ENCODE results near the gene ATP1A4. TPM values are rescaled to one million over a fixed set of nuclear protein-coding genes. Genes with fewer than 3 reads are reported as not detected.

The ATP1A4 gene
- total and polyA plus RNA-seq, 2 donors from 2014 or later = 0.19 TPM; not detected in 1

DNA sequence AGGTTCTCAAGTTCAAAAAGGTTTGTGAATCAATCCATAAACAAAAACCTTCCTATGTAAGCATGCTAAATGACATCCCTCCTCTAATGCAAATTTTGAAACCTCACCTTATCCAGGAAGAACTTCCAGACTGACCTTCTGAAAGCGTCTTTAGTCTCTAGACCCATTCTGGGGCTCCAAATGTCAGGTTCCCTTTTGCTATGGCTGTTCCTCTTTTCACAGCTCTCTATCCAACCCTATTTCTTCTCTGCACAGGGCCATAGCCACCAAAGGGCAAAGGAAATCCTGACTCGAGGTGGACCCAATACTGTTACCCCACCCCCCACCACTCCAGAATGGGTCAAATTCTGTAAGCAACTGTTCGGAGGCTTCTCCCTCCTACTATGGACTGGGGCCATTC lies 3.4 kb downstream of the ATP1A4 start:
- intact Hi-C loops (cut with DNase I) = no loop called here
- H3K27ac ChIP-seq (ENCODE audit: low read depth in 2 of 2, low read length in 2 of 2) = no peak overlapping the region
- H3K9ac ChIP-seq (ENCODE audit: low read length in 3 of 3) = no peak overlapping the region
- FAIRE-seq (no peak), DNase-seq (no peak)
- H3K27me3 ChIP-seq (ENCODE audit: control insufficient read depth, insufficient read depth, low read length) = no peaks in the 10 kb centered on the region
- H3K36me3 ChIP-seq (ENCODE audit: control insufficient read depth in 2 of 3, insufficient read depth in 3 of 3, low read length in 3 of 3) = no peaks in the 10 kb centered on the region
- no peaks in the 10 kb centered on the region for H3K9me3 ChIP-seq (ENCODE audit: control insufficient read depth in 2 of 3, insufficient read depth in 1 of 3, low read length in 3 of 3)
- TF ChIP-seq, protein P1, sequence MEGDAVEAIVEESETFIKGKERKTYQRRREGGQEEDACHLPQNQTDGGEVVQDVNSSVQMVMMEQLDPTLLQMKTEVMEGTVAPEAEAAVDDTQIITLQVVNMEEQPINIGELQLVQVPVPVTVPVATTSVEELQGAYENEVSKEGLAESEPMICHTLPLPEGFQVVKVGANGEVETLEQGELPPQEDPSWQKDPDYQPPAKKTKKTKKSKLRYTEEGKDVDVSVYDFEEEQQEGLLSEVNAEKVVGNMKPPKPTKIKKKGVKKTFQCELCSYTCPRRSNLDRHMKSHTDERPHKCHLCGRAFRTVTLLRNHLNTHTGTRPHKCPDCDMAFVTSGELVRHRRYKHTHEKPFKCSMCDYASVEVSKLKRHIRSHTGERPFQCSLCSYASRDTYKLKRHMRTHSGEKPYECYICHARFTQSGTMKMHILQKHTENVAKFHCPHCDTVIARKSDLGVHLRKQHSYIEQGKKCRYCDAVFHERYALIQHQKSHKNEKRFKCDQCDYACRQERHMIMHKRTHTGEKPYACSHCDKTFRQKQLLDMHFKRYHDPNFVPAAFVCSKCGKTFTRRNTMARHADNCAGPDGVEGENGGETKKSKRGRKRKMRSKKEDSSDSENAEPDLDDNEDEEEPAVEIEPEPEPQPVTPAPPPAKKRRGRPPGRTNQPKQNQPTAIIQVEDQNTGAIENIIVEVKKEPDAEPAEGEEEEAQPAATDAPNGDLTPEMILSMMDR (IDR thresholded peaks at IDR 0.05; ENCODE audit: borderline replicate concordance, extremely low read depth, insufficient read depth) = no peak
- no peak overlapping the region for H3K4me3 ChIP-seq (ENCODE audit: low read length in 3 of 3)
- no peaks in the 10 kb centered on the region for H3K4me1 ChIP-seq (ENCODE audit: control insufficient read depth in 2 of 3, insufficient read depth in 2 of 3, low read depth in 1 of 3, low read length in 3 of 3)

DNA sequence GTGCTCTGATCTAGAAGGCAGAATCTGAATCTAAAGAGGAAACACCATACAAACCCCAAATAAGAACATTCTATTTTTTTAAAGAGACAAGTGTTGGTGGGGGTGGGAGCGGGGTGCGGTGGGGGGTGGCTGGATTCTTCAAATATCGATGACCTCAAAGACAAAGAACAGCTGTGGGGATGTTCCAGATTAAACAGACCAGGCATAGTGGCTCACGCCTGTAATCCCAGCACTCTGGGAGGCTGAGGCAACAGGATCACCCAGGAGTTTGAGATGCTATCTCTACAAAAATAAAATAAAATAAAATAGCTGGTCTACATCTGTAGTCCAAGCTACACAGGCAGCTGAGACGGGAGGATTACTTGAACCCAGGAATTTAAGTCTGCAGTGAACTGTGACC lies 5.0 kb downstream of the ATP1A4 start:
- intact Hi-C loops (cut with DNase I) = no loop called here
- Histone ChIP-seq H3K9ac (ENCODE audit: low read length in 3 of 3) (no peak overlapping the region), H3K27me3 (ENCODE audit: control insufficient read depth, insufficient read depth, low read length) (no peaks in the 10 kb centered on the region), H3K4me3 (ENCODE audit: low read length in 3 of 3) (no peak overlapping the region), H3K9me3 (ENCODE audit: control insufficient read depth in 2 of 3, insufficient read depth in 1 of 3, low read length in 3 of 3) (no peaks in the 10 kb centered on the region), H3K27ac (ENCODE audit: low read depth in 2 of 2, low read length in 2 of 2) (no peak overlapping the region), H3K36me3 (ENCODE audit: control insufficient read depth in 2 of 3, insufficient read depth in 3 of 3, low read length in 3 of 3) (no peaks in the 10 kb centered on the region), H3K4me1 (ENCODE audit: control insufficient read depth in 2 of 3, insufficient read depth in 2 of 3, low read depth in 1 of 3, low read length in 3 of 3) (no peaks in the 10 kb centered on the region)
- no peak for FAIRE-seq
- DNase-seq = no peak
- TF ChIP-seq, protein P1 (IDR thresholded peaks at IDR 0.05; ENCODE audit: borderline replicate concordance, extremely low read depth, insufficient read depth) = no peak

DNA sequence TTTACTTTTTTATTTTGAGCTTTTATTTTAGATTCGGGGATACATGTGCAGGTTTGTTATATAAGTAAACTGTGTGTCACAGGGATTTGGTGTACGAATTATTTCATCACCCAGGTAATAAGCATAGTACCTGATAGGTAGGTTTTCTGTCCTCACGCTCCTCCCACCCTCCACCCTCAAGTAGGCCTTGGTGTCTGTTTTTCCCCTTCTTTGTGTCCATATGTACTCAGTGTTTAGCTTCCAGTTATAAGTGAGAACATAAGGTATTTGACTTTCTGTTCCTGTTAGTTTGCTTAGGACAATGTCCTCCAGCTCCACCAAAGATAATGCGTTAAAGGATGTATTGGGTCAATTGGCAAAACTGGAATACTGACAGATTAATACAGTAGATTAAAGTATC lies 5.8 kb downstream of the ATP1A4 start:
- Histone ChIP-seq H3K36me3 (ENCODE audit: control insufficient read depth in 2 of 3, insufficient read depth in 3 of 3, low read length in 3 of 3) (no peaks in the 10 kb centered on the region), H3K9me3 (ENCODE audit: control insufficient read depth in 2 of 3, insufficient read depth in 1 of 3, low read length in 3 of 3) (no peaks in the 10 kb centered on the region), H3K27ac (ENCODE audit: low read depth in 2 of 2, low read length in 2 of 2) (no peak overlapping the region), H3K4me1 (ENCODE audit: control insufficient read depth in 2 of 3, insufficient read depth in 2 of 3, low read depth in 1 of 3, low read length in 3 of 3) (no peaks in the 10 kb centered on the region), H3K4me3 (ENCODE audit: low read length in 3 of 3) (no peak overlapping the region), H3K9ac (ENCODE audit: low read length in 3 of 3) (no peak overlapping the region), H3K27me3 (ENCODE audit: control insufficient read depth, insufficient read depth, low read length) (no peaks in the 10 kb centered on the region)
- no peak for FAIRE-seq
- intact Hi-C loops (cut with DNase I) = no loop called here
- TF ChIP-seq, protein P1 (IDR thresholded peaks at IDR 0.05; ENCODE audit: borderline replicate concordance, extremely low read depth, insufficient read depth) = no peak
- no peak for DNase-seq

DNA sequence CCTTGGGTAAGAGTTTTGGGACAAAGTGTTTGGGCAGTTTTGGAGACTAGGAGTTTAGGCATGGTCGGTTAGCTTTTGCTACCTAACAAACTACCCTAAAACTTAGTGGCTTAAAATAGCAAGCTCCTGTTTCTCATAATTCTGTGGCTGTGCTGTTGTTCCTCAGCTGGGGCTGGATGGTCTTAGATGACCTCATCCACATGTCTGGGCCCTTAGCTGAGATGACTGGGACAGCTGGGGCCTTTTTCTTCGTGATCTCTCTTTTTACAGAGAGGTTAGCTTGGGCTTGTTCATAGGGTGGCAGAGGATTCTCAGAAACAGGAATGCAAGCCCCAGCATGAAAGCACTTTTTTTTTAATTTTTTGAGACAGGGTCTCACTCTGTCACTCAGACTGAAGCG lies 6.6 kb downstream of the ATP1A4 start:
- H3K27ac ChIP-seq (ENCODE audit: low read depth in 2 of 2, low read length in 2 of 2) = no peak overlapping the region
- H3K27me3 ChIP-seq (ENCODE audit: control insufficient read depth, insufficient read depth, low read length) = no peaks in the 10 kb centered on the region
- no peaks in the 10 kb centered on the region for H3K36me3 ChIP-seq (ENCODE audit: control insufficient read depth in 2 of 3, insufficient read depth in 3 of 3, low read length in 3 of 3)
- H3K9me3 ChIP-seq (ENCODE audit: control insufficient read depth in 2 of 3, insufficient read depth in 1 of 3, low read length in 3 of 3) = no peaks in the 10 kb centered on the region
- TF ChIP-seq, protein P1 (IDR thresholded peaks at IDR 0.05; ENCODE audit: borderline replicate concordance, extremely low read depth, insufficient read depth) = no peak
- H3K4me1 ChIP-seq (ENCODE audit: control insufficient read depth in 2 of 3, insufficient read depth in 2 of 3, low read depth in 1 of 3, low read length in 3 of 3) = no peaks in the 10 kb centered on the region
- intact Hi-C loops (cut with DNase I) = no loop called here
- H3K9ac ChIP-seq (ENCODE audit: low read length in 3 of 3) = no peak overlapping the region
- DNase-seq = no peak
- no peak overlapping the region for H3K4me3 ChIP-seq (ENCODE audit: low read length in 3 of 3)
- FAIRE-seq = no peak
